ENCODE results near the gene REXO5.
"Not testable (repeated sequence)": the region's sequence is repeated elsewhere in the genome, so short reads cannot be mapped to it uniquely, and the experiment has no call there.

REXO5 gene

DNA sequence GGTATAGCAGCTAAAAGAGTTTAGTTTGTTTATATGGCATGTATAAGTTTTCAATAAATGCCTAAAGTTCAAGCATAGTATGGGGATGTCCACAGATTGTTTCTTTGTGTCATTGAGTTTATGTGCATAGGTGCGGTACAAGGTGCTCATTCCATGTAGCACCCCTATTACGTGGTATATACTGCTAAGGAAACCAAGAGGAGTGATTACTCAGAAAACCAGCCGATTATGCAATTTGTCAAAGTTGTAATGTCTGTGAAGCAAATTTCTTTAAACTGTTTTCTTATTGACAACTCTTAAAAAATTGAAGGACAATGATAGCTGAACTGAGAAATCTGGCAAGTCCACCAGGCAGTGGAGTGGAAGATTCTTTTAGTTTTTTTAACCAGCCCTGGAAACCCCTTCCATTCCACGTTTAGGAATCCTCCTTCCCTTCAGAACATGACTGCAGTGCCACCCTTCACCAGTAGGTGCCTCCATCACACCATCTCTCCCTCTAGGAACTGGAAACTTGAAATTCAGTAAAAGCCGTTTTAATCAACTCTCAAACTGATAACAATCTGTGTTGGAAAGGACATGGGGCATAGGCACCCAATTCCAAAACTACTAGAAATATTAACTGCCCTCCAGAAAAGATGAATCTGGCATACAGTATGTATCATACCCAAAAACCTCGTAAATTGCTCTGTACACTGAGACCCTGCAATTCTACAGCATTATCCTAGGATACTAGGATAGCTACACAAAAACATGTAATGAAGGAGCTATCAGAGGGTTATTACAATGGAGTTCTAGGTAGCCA lies 43.5 kb downstream of the REXO5 start:
- peak; percentile 34 for DNase-seq (ENCODE audit: low spot score)

DNA sequence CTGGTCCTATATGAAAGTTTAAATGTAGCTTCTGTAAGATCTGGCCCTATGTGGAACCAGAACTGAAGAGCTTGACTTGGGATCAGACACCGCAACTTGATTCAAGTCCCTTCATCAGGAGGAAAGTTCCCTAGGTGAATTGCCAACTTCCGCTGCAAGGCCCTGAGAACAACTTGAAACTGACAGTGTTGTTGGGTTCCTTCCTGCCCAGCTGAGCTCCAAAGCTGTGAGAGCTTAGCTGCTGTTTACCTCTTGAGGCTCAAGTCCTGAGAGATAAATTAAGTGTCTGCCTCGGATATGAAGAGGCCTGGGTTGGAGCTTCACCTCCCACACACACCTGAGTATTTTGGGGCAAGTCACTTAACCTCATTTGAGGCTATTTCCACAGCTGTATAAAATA lies 44.7 kb downstream of the REXO5 start:
- no peak for DNase-seq (ENCODE audit: low spot score)

DNA sequence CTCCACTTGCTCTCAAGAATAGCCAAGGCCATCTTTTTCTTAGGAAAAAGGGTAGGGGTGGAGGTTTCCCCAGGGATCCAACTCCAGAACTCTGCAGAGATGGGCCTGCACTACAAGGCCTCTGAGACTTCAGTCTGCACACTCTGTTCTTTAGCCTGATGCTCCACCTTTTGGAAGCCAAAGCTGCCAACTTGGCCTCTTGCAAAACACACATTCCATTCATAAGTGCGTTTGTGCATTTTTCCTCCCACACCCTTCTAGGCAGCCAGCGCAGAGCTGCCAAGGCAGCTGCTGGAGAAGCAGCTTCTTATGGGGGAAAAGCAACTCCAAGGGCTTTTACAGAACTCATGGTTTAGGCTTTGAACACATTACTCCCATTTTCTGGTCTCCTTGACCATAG lies 45.3 kb downstream of the REXO5 start:
- DNase-seq (ENCODE audit: low spot score), result peak; percentile 31

DNA sequence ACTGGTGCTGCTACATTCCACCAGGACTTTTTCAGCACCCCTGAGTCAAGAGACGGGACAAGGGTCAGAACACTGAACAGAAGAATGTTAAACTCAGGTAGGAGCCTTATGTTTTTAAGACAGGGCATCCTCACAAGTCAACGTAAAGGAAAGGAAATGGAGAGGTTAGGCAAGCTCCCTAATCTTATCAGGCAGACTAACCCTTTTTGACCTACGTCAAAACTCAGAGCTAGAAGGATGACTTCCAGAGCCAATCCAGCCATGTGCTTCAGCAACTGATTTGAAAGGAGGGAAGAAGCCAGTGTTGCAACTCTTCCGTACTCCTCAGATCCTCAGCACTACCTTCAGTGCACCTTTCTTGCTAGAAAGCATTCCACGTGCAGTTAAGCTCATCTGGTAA lies 46.8 kb downstream of the REXO5 start:
- DNase-seq (ENCODE audit: low spot score), result no peak

DNA sequence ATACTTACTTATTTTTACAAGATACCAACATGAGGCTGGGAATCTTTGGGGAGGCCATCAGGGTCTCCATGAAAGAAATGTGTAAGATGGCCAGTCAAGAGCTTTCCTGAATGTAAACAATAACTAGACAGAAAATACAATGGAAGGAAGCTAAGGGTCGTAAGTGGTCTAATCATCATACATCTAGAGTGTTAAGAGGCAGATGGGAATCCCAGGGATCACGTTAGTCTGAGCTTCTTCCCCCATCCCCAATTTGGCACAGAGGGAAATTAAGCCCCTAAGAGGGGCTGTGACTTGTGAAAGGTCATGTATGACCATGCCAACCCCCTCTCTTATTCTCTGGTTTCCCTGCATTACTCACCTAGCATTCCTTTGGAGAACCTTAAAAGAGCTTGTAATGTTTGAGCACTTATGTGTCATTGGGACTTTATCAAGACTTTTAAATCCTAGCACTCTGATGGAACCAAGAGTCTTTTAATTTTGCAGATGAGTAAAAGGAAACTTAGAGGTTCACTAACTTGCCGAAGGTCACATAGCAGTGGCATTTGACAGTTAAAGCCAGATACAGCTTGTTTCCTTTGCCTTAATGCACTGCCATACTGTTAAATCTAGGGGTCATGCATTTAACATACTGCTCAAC lies 47.8 kb downstream of the REXO5 start:
- no peak for DNase-seq (ENCODE audit: low spot score)

DNA sequence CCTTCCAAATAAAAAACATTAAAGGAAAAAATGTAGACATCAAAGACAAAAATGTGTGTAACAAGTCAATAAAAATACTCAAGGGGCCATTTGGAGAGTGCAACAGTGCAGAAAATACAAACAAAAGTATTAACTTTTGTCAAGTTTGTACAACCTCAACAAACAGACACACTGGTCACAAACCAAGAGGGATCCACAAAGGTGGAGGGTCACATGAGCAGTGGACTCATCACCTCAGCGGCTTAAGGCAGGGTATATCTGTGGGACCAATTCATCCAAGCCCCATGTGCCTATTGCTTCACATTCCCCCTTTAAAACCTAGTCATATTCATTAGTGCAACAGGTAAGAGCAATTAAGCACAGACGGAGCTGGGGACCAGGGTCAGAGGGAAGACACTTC lies 48.6 kb downstream of the REXO5 start:
- no peak for DNase-seq (ENCODE audit: low spot score)

DNA sequence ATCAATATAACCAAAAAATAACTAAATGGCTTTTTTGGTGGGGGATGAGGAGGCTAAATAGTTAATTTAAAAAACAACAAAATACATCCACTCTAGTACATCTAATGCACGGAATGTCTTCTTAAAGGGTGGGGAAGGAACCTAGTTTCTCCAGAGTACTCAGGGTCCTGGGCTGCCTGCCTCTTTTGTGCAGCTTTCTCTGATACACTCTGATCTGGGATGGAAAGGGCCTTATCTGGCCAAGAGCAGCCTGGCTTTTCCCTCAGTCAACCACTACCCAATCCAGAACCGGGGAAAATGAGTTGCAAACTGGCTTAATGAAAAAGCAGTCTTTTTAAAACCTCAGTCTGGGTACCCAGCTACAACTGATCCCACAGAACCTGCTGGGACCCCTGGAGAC lies 51.0 kb downstream of the REXO5 start:
- no peak for DNase-seq (ENCODE audit: low spot score)

DNA sequence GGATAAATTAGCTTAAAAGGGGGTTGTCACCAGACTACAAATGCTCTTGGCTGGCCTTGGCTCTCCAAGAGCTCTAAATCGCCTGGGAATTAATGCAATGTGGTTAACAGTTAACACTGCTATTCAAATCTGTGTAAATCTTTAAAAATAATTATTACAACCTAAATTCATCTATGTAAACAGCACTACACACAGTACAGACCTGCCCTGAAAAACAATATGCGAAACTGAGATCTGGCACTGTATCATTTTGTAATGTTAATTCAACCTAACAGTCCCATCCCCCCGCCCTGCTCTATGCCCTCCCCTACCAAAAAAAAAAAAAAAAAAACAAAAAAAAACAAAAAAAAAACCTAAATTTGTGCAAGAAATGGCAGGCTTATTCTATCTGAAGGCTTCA lies 52.9 kb downstream of the REXO5 start:
- DNase-seq (ENCODE audit: low spot score), result no peak

- DNase-seq (ENCODE audit: low spot score), result no peak
These were observed 53.4 kb downstream of the REXO5 start for GRCh38 chr16:20859699-20860098.

GRCh38 chr16:20860361-20860760 lies 54.0 kb downstream of the REXO5 start:
- DNase-seq (ENCODE audit: low spot score), result no peak

GRCh38 chr16:20860995-20861394 lies 54.7 kb downstream of the REXO5 start:
- not testable (repeated sequence) for DNase-seq (ENCODE audit: low spot score)

DNA sequence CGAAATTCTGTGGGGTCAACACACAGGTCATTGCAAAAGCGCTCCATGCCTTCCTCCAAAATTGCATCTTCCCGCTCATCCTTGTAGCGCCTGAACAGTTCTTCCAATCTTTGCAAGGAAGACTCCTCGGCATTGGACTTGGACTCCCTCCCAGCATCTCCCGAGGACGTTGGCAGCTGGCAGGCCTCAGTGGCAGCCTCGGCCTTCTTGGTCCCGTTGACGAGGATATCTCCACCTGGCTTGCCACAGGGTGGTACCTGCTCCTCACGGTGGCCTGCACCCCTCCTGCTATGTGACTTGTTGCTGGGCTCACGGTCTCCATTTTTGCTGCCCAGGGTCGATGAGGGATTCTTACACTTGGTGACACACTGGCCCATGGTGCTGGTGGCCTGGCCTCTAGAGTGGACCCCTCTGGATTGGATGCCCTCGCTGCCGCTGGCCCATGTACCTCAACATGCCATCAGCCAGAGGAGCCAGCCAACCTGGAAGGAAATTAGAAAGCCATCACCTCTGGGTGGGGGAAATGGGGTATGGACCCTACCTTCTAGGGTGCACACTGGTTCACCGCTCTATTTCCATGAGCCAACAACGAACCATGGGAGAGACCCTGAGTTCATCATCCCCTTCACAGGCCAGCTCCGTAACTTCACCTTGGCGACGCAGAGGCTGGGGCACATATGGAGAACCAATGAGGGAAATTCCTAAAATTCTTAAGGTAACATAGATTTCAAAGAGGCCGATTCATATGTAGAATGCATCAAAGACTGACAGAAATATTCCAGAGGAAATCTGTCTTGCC lies 56.0 kb downstream of the REXO5 start:
- no peak for DNase-seq (ENCODE audit: low spot score)

- DNase-seq (ENCODE audit: low spot score), result not testable (repeated sequence)
These were observed 58.0 kb downstream of the REXO5 start for GRCh38 chr16:20864376-20864775.

- no peak for DNase-seq (ENCODE audit: low spot score)
These were observed 59.2 kb downstream of the REXO5 start for GRCh38 chr16:20865420-20866131.

GRCh38 chr16:20866145-20866772 lies 59.9 kb downstream of the REXO5 start:
- no peak for DNase-seq (ENCODE audit: low spot score)

DNA sequence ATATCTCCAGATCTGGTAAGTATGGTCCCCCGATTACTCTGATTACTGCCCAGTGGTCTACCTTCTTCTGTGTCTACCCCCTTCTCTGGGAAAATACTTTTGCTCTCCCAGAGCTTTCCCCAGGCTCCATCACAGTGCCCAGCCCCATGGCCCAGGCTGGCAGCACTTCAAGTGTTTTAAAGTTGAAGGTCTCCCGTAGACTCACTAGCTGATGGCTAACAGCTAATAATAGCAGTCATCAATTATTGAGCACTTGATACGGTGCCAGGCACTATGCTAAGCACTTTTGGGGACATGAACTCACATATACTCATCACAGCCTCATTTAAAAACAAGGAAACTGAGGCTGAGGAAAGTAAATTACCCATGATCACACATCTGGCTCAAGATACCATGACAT lies 60.5 kb downstream of the REXO5 start:
- DNase-seq (ENCODE audit: low spot score), result no peak

DNA sequence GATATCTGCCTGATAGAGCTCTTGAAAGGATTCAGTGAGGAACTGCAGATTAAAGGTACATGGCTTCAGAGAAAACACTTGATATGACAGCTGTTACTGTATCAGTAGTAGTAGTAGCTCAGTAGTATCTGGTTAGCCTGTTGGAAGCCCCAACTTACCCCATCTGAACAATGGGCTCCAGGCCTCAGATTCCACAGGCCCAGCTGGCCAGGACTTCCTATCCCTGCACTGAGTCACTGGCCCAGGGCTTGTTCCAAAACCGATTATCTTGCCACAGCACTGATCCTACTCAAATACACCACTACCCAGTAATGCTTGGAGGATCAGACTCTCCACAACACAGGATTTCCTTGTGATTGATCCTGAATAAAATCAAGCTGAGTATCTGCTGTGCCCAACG lies 61.3 kb downstream of the REXO5 start:
- DNase-seq (ENCODE audit: low spot score), result no peak

- DNase-seq (ENCODE audit: low spot score), result no peak
These were observed 62.6 kb downstream of the REXO5 start for GRCh38 chr16:20868890-20869289.

- no peak for DNase-seq (ENCODE audit: low spot score)
These were observed 63.9 kb downstream of the REXO5 start for GRCh38 chr16:20870122-20870820.

DNA sequence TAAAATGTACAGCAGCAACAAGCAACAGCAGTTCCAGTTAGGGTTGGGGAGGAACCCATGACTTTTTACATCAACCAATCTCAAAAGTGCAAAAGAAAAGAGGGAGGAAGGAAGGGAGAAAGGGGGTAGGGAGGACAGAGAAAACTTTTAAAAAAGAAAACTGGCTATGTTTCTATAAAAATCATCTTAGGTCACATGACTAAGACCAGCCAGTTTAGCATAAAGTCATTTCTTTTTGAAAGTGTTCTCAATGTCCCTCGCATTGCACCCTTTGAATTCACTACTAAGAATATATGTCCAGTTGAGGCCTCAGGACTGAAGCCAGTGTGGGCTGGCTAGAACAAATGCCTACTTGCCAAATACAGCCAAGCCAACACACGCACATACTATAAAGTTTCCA lies 64.9 kb downstream of the REXO5 start:
- no peak for DNase-seq (ENCODE audit: low spot score)

All from HuH-7 (cell line).